ENCODE measurements around the gene NMNAT1.

GRCh38 chr1:9946315-9946714, 3.0 kb downstream of the NMNAT1 start:
- no peak for TF ChIP-seq CTCF (IDR thresholded peaks at IDR 0.05)
- TF ChIP-seq POLR2AphosphoS5 (IDR thresholded peaks at IDR 0.05), result no peak
